IPS-NIHi7 (cell line): ENCODE results near the gene VAV1.

Experiments used
- DNase-seq: peaks from one replicate; pipeline ENCODE4 v3.0.0; 2012; ENCODE audit warnings: mixed read lengths; ENCODE audit errors: extremely low spot score

VAV1 gene, protein sequence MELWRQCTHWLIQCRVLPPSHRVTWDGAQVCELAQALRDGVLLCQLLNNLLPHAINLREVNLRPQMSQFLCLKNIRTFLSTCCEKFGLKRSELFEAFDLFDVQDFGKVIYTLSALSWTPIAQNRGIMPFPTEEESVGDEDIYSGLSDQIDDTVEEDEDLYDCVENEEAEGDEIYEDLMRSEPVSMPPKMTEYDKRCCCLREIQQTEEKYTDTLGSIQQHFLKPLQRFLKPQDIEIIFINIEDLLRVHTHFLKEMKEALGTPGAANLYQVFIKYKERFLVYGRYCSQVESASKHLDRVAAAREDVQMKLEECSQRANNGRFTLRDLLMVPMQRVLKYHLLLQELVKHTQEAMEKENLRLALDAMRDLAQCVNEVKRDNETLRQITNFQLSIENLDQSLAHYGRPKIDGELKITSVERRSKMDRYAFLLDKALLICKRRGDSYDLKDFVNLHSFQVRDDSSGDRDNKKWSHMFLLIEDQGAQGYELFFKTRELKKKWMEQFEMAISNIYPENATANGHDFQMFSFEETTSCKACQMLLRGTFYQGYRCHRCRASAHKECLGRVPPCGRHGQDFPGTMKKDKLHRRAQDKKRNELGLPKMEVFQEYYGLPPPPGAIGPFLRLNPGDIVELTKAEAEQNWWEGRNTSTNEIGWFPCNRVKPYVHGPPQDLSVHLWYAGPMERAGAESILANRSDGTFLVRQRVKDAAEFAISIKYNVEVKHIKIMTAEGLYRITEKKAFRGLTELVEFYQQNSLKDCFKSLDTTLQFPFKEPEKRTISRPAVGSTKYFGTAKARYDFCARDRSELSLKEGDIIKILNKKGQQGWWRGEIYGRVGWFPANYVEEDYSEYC

DNA sequence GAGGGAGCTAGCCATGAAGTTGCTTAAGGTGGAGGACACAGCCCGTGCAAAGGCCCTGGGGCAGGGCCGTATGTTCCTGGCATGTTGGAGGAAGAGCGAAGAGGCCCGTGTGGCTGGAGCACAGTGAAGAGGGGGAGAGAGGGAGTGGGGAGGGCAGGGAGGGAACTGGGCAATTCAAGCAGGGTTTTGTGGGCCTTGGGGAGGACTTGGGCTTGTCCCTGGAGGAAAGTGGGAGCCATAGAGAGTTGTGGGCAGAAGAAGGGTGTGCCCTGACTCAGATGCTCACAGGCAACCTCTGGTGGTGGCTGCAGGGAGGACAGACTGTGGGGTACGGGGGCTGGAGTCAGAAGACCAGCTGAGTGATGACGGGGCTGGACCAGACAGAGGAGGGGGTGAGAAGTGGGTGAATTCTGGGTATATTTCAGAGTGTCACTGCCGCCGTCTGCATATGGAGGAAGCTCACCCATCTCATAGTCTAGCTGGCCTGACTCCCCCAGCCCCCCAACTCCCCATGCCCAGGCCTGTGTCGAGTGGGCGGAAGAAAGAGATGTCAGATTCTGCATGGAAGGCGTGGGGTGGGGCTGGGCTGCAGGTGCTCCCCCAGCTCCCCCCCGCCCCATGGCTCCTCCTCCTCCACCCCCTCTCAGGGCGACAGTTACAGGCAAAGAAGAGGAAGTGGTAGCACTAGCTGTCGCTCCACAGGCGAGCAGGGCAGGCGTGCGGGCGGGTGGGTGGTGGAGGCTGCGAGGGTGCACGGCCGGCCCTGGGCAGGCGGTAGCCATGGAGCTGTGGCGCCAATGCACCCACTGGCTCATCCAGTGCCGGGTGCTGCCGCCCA, at the start of gene VAV1:
VAV1 (plus strand) TSS at position 681 of the 838 bp plus-strand sequence; CDS start at position 781, 100 bp downstream.
- DNase-seq: peak; percentile 26

DNA sequence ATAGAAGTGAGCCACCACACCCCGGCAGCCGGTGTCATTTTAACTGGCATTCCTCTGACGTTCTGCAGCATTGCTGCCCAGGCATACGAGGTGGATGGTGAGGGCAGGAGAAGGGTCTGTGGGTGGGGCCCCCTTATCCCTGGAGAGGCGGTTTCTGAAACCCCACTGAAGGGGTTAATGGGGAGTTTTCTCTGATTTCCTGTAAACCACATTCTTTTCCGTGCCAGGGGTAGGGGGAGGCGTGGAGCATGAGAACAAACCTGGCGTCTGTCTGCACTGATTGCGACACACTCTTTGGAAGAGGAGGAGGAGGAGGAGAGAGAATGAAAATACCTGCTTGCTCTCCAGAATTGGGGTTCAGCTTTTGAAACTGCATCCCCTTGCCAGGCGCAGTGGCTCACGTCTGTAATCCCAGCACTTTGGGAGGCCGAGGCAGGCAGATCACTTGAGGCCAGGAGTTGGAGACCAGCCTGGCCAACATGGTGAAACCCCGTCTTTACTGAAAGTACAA, 49.3 kb upstream of the VAV1 start:
- DNase-seq: no peak

DNA sequence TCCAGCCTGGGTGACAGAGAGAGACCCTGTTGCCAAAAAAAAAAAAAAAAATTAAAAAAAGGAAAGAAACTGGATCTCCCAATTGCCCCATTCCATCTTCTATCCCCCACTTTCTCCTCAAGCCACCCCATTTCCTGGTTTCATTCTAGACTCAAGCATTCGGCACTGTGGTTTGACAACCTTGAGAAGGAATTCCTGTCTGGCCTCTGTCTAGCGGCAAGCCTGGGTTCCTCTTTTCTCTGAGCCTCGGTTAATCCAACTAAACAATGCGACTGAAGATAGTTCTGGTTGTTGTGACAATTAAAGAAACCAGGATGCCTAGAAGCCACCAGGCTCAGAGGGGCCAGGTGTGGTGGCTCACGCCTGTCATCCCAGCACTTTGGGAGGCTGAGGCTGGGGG, 48.8 kb upstream of the VAV1 start:
- no peak for DNase-seq

DNA sequence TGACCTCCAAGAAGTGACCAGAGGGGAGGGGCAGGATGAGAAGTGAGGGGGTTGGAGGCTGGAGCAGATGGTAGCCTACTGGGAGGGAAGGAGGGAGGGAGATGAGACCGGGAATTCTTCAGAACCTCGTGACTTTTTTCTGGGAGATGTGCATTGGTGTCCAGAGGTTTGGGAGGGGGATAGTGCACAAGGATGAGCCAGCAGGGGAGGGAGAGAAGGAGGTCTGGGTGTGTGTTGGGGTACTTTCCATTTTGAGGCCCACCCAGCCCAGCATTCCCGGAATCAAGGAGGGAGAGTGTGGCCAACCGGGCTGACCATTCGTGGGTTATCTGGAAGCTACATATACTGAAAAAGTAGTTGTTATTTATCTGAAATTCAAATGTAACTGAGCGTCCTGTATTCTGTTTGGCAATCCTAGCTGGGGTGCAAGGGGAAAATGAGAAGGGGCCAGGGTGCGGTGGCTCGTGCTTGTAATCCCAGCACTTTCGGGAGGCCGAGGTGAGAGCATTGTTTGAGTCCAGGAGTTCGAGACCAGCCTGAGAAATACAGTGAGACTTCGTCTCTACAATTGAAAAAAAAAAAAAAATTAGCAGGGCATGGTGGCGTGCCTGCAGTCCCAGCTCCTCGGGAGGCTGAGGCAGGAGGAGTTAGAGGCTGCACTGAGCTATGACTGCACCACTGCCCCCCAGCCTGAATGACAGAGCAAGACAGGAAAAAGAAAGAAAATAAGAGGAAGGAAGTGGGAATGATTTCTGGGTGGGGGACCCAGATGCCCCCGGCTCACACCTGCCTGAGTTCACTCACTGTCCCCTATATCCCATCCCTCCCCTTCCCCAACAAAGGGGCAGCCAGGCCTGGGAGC, 47.6 kb upstream of the VAV1 start:
- no peak for DNase-seq

- no peak for DNase-seq
These were observed 46.8 kb upstream of the VAV1 start for GRCh38 chr19:6725513-6726231.

GRCh38 chr19:6728346-6728745, 44.2 kb upstream of the VAV1 start:
- DNase-seq: no peak

- no peak for DNase-seq
These were observed 42.8 kb upstream of the VAV1 start for GRCh38 chr19:6729573-6730152.

DNA sequence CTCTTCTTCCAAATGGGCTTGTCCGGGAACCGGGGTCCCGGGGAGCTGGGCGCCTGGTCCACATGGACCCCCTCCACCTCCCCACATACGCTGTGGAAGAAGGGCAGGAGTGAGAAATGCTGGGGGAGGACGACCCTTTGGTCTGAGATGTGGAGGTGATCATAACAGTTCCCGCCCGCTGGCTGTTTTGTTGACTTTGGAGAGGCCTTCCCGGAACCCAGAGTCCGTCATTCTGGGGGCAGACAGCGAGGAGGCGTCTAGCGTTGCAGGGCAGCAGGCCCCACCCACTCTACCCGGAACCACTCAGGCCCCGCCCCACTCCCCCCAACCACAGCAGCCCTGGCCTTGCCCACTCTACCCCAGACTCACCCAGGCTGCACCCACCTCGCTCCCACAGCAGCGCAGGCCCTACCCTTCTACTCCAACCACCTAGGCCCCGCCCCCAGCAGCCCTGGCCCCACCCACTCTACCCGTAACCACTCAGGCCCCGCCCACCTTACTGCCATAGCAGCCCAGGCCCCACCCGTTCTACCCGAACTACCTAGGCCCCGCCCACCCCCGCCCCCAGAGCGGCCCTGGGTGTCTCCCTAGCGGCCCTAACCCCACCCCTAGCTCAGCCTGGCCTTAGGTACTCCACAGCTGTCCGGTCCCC, 42.2 kb upstream of the VAV1 start:
- DNase-seq: peak; percentile 89

- DNase-seq: no peak
These were observed 41.4 kb upstream of the VAV1 start for GRCh38 chr19:6730941-6731670.

DNA sequence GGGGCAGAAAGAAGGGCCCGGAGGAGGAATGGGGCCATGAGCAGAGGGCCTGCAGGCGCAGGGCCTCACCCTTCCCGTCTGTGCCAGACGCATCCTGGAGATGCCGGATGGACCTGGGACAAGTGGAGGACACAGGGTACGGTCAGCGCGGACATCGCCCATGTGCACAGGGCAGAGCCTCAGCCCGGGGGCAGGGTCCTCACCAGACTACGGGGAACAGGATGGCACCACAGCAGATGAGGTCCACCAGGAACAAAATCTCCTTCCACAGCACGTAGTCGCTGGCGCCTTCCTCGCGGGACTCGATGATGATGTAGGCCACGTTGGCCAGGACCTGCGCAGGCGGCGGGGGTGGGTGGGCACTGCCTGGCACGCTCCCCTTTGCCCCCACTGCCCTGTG, 40.7 kb upstream of the VAV1 start:
- no peak for DNase-seq

DNA sequence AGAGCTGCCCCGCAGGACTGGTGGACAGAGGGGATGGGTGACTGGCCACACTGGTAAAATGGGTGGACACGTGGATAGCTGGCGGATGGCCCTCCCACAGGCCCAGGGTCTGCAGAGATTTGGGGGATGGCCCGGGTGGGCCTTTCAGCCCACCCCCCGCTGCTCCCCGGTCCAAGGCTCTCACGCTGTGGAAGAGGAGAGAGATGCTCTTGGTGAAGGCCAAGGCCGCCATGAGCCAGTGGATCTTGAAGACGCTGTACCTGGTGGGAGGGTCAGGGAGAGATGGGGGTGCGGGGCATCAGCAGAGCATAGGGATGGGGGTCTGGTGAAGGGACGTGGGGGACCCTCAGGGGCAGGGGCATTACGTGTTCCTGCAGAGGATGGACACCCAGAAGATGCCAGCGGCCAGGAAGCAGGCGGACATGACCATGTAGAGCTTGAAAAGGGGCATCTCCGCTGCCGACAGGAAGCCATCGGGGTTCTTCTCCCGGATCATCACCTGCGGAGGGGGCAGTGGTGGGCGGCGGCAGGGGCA, 39.6 kb upstream of the VAV1 start:
- DNase-seq: no peak

DNA sequence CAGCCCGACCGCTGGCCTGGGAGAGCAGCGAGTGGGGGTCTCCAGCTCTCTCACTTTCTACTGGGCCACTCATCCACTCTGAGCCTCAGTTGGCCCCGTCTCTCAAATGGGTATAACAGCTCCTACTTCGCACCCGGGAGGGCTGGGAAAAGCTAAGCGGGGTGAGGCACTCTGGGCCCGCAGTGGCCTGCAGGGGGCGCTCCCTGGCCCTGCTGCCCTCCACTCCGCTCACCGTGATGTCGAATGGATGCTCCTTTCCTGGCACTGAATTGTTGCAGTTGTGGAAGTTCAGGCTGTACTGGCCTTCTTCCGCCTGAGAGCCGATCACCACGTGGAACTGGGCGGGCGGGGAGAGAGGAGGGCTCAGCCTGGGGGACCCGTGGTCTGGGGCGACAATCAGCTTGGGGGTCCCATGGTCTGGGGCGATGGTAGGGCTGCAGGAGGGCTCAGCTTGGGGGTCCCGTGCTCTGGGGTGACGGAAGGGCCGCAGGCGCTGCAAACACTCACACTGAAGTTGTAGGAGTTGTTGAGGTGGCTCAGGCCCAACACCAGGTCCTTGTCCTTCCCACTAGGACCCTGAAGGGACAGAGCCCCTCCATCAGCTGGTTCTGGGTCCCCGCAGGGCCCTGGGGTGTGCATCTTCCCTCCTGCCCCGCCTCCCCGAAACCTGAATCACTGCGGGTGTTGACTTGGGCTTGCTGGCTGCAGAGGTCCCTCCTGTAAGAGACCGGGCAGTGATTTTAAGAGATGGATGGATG, 39.0 kb upstream of the VAV1 start:
- DNase-seq: no peak

DNA sequence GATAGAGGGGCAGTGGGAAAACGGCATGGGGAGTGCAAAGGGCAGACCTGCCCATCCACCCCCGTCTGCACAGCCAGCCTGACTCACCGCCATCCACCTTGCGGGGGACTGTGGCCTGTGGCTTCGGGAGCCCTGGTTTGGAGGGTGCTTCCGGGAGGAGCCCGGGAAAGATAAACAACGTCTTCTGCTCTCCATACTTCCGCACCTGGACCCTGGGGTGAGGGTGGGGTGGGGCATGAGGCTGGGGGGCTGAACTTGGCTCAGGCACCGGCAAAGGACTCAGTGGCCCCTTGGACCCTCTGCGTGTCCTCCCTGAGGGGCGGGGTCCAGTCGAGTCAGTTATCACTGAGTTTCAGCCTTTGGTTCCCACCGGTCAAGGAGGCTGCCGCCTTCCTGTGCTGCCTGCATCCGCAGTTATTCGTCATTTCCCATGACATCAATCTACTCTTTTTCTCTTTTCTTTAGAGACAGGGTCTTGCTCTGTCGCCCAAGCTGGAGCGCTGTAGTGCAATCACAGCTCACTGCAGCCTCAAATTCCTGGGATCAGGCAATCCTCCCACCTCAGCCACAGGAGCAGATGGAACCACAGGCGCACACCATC, 38.3 kb upstream of the VAV1 start:
- DNase-seq: no peak

DNA sequence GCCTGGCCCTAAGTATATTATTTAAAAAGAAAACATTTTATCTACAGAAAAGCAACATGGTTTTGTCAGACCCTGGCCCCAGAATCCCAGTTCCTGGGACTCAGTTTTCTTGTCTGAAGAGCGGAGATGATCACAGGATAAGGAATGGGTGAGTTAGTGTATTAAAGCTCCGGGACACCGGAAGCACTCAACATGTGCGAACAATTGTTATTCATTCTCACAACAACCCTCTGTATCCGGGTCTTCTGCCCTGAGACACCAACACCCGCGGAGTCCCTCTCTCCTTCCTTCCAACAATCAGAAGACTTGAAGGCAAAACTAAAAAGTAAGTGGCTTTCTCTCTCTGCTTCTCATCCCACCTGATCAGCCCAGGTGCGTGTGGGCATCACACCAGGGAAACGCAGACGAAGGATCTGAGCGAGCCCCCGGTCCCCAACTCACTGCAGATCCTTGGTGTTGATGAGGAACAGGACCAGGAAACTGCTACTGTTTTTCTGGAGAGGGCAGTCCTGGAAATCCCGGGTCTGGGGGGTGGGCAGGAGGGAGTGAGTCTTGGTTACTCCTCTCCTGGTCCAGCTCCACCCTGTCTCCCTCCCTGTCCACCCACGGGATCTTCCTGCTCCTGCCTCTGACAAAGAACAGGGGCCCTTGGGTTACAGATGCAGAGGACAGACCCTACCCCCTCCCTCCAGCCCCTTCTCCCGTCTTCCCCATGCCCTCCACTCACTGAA, 37.2 kb upstream of the VAV1 start:
- no peak for DNase-seq

DNA sequence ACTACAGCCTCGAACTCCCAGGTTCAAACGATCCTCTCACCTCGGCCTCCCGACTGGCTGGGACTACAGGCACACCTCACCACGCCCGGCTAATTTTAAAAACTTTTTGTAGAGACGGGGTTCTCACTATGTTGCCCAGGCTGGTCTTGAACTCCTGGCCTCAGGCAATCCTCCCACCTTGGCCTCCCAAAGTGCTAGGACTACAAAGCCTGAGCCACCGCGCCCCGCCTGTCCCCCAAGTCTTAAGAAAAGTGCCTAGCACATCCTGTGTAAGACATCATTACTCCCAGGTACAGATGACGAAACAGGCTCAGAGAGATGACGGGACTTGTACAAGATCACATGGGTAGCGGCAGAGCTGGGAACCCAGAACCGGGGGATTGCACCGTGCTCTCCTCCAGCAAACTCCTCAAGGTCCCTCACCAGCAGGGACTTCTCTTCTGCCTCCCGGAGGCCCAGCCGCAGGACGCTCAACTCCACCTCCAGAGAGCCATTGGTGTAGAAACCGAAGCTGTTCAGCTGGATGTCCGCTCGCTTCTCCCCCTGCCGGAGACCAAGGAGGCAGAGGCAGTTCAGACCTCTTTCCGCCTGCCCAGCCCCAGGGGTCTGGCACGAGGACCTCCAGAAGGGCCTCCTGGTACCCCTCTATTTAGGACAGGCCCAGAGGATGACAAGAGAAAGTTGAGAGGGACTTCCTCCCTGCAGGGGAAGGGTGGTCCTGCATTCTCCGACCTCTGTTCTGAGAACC, 36.2 kb upstream of the VAV1 start:
- peak; percentile 63 for DNase-seq

DNA sequence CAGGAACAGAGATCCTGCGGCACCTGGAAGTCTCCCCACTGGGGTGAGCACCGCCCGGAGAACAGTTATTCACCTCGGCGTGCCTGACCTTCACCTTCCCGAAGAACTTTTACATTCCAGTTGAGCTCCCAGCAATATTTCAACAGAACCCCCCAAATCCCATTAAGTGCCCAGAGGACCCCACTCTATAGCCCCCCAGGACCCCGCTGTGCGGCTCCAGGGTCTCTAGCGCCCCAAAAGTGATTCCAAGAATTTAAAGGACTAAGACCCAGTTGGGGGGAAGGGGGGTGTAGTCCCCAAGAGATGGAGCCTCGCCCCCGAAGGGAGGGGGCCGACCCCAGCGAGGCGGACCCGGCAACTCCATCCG, 35.6 kb upstream of the VAV1 start:
- DNase-seq: no peak
